Neural progenitor cell (in vitro differentiated cells): ENCODE data around the gene GAP43.

Experiments
- CTCF ChIP-seq: fragments of 200-600 bp; sonication (generic); IDR thresholded peaks from 2 replicates; pipeline ENCODE4 v1.5.1; 2017; ENCODE audit warnings: antibody characterized with exemption, mild to moderate bottlenecking
- EZH2phosphoT487 ChIP-seq: fragments of 200-600 bp; sonication (generic); IDR thresholded peaks from 2 replicates; pipeline ENCODE4 v1.6.1; 2017; ENCODE audit warnings: antibody characterized with exemption

- no peak for TF ChIP-seq CTCF
- TF ChIP-seq EZH2phosphoT487: no peak
Measured at GRCh38 chr3:115655761-115656282, 32.5 kb downstream of the GAP43 start.
